Fibroblast of skin of left biceps (primary cell): ENCODE measurements around the gene CD52.
"Not testable (repeated sequence)": the region's sequence is repeated elsewhere in the genome, so short reads cannot be mapped to it uniquely, and the experiment has no call there.

Experiments used
- DNase-seq, 2 experiments: peaks; one replicate each; pipeline ENCODE4 v3.0.0-alpha.2; 2013; ENCODE audit warnings: low read depth in 2 of 2

Gene CD52

GRCh38 chr1:26300578-26301275, 17.0 kb upstream of the CD52 start:
- no peak for DNase-seq

GRCh38 chr1:26302733-26303405, 14.9 kb upstream of the CD52 start:
- no peak for DNase-seq

- no peak for DNase-seq
Observed at GRCh38 chr1:26305667-26306289, 12.0 kb upstream of the CD52 start.

- DNase-seq: peak; percentile 75 to 78
Observed at GRCh38 chr1:26306290-26307229, 11.2 kb upstream of the CD52 start, which contains the start of gene UBXN11. UBXN11 (minus strand) TSS chr1:26306636; CDS start chr1:26302883, 3,753 bp downstream.

GRCh38 chr1:26307363-26307781, 10.4 kb upstream of the CD52 start:
- no peak for DNase-seq

- not testable (repeated sequence) for DNase-seq
Observed at GRCh38 chr1:26307966-26308899, 9.5 kb upstream of the CD52 start.

- DNase-seq: no peak
Observed at GRCh38 chr1:26314501-26314900, 3.3 kb upstream of the CD52 start.

- no peak for DNase-seq
Observed at GRCh38 chr1:26315874-26316850, 1.6 kb upstream of the CD52 start.

- DNase-seq: no peak
Observed at GRCh38 chr1:26317146-26317545, 612 bp upstream of the CD52 start.

GRCh38 chr1:26318338-26319064, 743 bp downstream of the CD52 start:
- no peak for DNase-seq

GRCh38 chr1:26320896-26321295, 3.1 kb downstream of the CD52 start:
- no peak for DNase-seq

- DNase-seq: peak; percentile 42 to 47
Observed at GRCh38 chr1:26321315-26322041, 3.7 kb downstream of the CD52 start.

- DNase-seq: no peak
Observed at GRCh38 chr1:26322042-26322331, 4.2 kb downstream of the CD52 start.

- DNase-seq: no peak
Observed at GRCh38 chr1:26323382-26323781, 5.6 kb downstream of the CD52 start.

- DNase-seq: no peak
Observed at GRCh38 chr1:26324550-26324949, 6.8 kb downstream of the CD52 start.

GRCh38 chr1:26327956-26328362, 10.2 kb downstream of the CD52 start:
- DNase-seq: no peak

GRCh38 chr1:26328597-26328996, 10.8 kb downstream of the CD52 start:
- DNase-seq: no peak

GRCh38 chr1:26329380-26329779, 11.6 kb downstream of the CD52 start:
- not testable (repeated sequence) for DNase-seq
